WI38 (cell line): Measurements from ENCODE around the gene LINC00632.
"Not testable (repeated sequence)": the region's sequence is repeated elsewhere in the genome, so short reads cannot be mapped to it uniquely, and the experiment has no call there.

Experiments used
- H3K4me3 ChIP-seq: 2 replicates; pipeline ENCODE4 v1.5.1; 2011; ENCODE audit warnings: low read depth, mild to moderate bottlenecking, control low read depth, low read length
- TF ChIP-seq, protein P1 (sequence below): IDR thresholded peaks from 2 replicates; pipeline ENCODE4 v1.5.1; 2012; ENCODE audit warnings: low read depth, mild to moderate bottlenecking, control low read depth, low read length

LINC00632 gene

DNA sequence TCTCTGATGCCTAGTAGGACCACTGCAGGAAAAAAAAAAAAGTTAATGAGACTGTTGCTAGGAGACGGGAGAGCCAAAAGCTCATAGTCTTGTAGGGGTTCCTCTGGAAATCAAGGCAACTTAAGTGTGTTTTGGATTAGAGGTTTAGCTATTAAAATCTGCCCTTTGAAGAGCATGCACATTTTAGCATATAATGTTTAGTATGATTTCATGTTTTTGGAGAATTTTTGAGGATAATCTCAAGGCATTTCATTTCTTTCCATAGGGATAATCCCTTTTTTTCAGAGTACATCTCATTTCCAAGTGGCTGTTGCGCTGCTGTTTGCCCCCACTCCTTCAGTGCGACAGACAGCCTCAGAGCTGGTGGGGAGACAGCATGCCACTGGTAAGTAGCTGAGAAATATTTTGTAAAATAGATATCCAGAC lies at the start of gene LINC00632:
TSS of gene LINC00632 (plus strand) at position 339 of the 426 bp plus-strand sequence.
- TF ChIP-seq, protein P1, sequence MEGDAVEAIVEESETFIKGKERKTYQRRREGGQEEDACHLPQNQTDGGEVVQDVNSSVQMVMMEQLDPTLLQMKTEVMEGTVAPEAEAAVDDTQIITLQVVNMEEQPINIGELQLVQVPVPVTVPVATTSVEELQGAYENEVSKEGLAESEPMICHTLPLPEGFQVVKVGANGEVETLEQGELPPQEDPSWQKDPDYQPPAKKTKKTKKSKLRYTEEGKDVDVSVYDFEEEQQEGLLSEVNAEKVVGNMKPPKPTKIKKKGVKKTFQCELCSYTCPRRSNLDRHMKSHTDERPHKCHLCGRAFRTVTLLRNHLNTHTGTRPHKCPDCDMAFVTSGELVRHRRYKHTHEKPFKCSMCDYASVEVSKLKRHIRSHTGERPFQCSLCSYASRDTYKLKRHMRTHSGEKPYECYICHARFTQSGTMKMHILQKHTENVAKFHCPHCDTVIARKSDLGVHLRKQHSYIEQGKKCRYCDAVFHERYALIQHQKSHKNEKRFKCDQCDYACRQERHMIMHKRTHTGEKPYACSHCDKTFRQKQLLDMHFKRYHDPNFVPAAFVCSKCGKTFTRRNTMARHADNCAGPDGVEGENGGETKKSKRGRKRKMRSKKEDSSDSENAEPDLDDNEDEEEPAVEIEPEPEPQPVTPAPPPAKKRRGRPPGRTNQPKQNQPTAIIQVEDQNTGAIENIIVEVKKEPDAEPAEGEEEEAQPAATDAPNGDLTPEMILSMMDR, result no peak
- no peak within 1 kb of the TSS for H3K4me3 ChIP-seq

DNA sequence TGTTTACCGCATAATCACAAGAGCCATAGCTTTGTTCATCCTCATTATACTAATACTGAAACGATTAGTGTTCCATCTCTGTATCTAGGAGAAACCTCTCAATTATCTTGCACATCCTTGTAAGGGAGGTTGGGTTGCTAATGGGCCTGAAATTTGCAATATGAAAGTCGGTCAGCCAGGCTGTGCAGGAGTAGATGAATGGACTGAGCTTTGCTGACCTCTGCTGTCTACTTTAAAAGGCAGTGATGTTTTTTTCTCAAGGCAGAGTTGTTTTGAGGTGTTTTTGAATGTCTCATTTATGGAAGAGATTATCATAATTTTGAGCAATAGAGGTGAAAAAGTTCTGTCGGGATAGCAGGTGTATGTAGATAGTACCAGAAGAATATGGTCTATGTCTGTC lies 47.9 kb upstream of the LINC00632 start:
- no peak overlapping the region for H3K4me3 ChIP-seq
- TF ChIP-seq, protein P1, result no peak

DNA sequence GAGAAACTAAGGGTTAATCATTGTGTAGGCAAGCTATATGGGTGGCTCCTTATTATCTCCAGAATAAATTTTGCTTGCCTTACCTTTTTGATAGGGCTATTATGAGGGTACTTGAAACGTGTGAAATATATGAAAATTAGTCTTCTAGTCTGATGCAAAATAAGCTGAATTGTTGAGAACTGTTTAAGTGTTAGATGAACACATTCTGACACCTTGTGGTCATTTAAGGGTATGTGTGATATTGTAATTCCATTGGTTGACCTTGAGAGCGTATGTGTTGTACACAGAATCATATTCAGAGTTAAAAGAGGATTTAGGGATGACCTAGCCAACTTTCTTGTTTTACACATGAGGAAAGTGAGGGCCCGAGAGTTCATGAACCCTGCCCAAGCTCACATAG lies 44.6 kb upstream of the LINC00632 start:
- TF ChIP-seq, protein P1, result no peak
- no peak overlapping the region for H3K4me3 ChIP-seq

DNA sequence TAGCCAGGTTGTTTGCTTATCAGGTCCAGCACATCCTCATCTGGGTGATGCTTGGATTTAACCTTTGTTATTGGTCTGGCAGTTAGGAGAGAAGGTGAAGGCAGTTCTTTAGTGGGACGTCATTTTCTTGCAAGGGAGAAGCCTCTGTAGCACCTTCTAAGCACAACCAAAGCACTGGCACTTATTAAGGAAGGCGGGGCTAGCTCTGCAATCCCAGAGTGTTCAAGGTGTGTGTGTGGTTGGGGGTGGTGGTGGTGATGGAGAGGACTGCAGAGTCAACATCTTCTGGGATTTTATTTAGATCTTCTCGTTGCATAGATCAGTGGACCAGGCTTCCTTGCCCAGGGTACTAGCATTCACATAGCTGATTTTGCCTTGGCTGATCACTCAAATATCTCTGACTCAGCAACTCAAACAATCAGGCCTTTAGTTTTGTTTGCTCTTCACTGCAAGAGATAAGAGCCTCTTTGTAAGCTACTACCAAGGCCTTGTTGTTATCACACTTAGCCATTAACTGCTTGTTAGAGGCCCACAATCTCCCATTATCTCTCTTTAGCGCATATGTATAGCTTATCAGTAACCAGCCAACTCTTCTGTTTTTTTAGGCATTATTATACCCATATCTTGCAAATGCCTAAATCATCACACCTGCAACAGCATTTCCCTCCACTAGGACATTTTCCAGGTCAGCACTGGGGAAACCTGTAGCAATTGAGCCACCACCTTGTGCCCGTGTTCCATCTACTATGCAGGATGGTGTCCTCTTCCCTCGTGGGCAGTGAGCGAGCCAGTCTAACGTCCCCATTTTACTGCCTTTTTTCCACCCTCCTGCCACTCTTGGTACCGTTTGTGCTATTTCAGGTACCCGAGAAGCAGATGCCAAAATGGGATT lies 36.5 kb upstream of the LINC00632 start:
- no peak overlapping the region for H3K4me3 ChIP-seq
- TF ChIP-seq, protein P1, result no peak

DNA sequence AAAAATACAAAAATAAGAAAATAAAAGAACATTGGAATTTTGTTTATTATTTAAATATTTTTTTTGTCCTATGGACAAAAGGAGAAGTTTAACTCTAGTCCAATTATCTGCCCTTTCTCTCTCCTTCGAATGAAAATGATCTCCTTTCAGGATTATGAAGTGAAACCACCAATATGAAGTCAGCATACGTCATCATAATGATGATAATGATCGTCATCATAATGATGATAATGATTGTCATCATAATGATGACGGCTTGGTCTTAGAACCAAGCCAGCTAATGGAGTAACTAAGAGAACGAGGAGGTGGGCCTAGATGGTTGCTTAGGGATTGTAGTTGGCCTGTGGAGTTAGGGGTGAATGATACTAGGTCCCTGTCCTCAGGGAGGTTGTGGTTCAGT lies 21.9 kb upstream of the LINC00632 start:
- TF ChIP-seq, protein P1, result no peak

DNA sequence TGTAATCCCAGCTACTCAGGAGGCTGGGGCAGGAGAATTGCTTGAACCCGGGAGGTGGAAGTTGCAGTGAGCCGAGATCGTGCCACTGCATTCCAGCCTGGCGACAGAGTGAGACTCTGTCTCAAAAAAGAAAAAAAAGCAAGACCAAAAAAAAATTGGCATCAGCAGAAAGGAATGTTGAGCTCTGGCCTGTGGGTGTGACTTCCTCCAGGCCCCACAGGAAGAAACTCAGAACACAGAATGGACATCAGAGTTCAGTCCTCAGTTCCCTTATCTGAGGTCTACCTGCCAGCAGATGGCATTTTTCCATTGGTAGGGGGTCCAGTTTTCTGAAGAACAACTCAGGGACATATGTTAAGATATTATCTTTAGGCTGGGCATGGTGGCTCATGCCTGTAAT lies 18.0 kb upstream of the LINC00632 start:
- H3K4me3 ChIP-seq, result not testable (repeated sequence)

More for the DNA sequence above, 21.9 kb upstream of the LINC00632 start:
- no peak overlapping the region for H3K4me3 ChIP-seq

DNA sequence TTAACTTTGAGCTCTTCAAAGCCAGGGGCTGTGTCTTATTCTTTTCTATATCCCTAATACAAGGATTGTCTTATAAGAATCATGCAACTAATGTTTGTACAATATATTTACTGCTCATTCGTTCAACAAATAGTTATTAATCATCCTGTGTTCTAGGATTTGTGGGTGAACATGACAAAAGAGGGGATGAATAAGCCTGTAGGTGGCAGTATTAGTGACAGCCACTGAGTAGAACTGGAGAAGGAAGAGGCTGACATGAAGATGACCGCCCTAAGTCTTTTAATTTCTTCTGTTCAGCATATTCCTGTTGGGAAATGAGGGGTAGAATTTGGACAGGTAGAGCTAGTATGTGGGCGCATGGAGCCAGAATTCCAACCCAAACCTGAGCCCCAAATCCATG lies 11.9 kb upstream of the LINC00632 start:
- TF ChIP-seq, protein P1, result no peak
- no peak overlapping the region for H3K4me3 ChIP-seq
